NB4 (cell line): ENCODE measurements around the gene B4GALT6.

Experiments
- POLR2A ChIP-seq: IDR thresholded peaks from 2 replicates; pipeline ENCODE4 v1.6.1; 2011; ENCODE audit warnings: mild to moderate bottlenecking; ENCODE audit not compliant: insufficient read length; ENCODE audit errors: extremely low read depth
- TF ChIP-seq, protein P1 (sequence below): IDR thresholded peaks from one replicate; pipeline ENCODE4 v1.5.1; 2012; ENCODE audit warnings: low read depth, low read length
- TF ChIP-seq, protein P2 (sequence below): IDR thresholded peaks from 2 replicates; pipeline ENCODE4 v1.6.1; 2011; ENCODE audit warnings: low read depth, low read length

DNA sequence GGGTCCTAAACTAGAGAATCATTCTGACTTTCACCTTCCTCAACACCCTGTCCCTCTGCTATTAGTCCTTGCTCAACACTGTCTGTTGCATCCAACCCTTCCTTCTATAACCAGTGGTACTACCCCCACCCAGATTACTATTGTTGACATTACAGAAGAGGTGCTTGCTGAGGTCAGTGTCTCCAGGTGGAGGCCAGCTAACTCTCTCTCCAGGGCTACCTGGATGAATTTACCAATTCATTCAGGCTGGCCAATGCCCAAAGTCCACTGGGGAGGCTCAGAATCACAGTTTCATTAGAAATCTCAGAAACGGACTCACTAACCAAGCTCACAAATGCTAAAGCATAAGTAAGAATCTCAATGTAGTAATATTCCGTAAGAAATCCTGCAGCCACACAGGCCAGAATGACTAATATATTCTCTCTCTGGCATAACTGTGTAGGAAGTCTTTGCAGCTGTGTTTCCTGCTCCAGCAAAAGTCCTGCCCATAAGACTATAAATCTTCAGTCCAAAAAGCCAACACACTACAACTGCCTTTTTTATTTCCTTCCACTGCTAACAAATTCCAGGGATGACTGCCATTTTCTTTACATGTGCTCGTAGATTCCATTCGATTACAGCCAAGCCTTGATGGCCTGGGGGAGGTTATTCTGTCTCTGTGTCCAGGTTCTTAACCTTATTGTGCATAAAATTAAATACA is 102.7 kb downstream of the B4GALT6 start:
- TF ChIP-seq POLR2A, result no peak
- TF ChIP-seq, protein P1, sequence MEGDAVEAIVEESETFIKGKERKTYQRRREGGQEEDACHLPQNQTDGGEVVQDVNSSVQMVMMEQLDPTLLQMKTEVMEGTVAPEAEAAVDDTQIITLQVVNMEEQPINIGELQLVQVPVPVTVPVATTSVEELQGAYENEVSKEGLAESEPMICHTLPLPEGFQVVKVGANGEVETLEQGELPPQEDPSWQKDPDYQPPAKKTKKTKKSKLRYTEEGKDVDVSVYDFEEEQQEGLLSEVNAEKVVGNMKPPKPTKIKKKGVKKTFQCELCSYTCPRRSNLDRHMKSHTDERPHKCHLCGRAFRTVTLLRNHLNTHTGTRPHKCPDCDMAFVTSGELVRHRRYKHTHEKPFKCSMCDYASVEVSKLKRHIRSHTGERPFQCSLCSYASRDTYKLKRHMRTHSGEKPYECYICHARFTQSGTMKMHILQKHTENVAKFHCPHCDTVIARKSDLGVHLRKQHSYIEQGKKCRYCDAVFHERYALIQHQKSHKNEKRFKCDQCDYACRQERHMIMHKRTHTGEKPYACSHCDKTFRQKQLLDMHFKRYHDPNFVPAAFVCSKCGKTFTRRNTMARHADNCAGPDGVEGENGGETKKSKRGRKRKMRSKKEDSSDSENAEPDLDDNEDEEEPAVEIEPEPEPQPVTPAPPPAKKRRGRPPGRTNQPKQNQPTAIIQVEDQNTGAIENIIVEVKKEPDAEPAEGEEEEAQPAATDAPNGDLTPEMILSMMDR, result no peak
- TF ChIP-seq, protein P2, sequence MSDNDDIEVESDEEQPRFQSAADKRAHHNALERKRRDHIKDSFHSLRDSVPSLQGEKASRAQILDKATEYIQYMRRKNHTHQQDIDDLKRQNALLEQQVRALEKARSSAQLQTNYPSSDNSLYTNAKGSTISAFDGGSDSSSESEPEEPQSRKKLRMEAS, result no peak
